HL-60 (cell line): ENCODE results near the gene SEZ6L2.
"Not testable (repeated sequence)": the region's sequence is repeated elsewhere in the genome, so short reads cannot be mapped to it uniquely, and the experiment has no call there.

ENCODE experiments used
- DNase-seq, 2 experiments: peaks; one replicate each; pipeline ENCODE4 v3.0.0-alpha.2; 2010 to 2020; ENCODE audit warnings: low read depth in 1 of 2, low spot score in 1 of 2
- H3K27ac ChIP-seq: fragments of 250-450 bp; sonication (Bioruptor Pico); replicated peaks from 2 replicates; pipeline ENCODE4 v1.5.1; 2020; ENCODE audit warnings: mild to moderate bottlenecking, moderate library complexity
- H3K27me3 ChIP-seq: fragments of 250-450 bp; sonication (Bioruptor Pico); 2 replicates; pipeline ENCODE4 v1.5.1; 2021; ENCODE audit warnings: mild to moderate bottlenecking, moderate library complexity; ENCODE audit not compliant: insufficient read depth, poor library complexity, severe bottlenecking
- H3K4me3 ChIP-seq: replicated peaks from 2 replicates; pipeline ENCODE4 v1.5.1; 2011; ENCODE audit warnings: mild to moderate bottlenecking, control low read depth, low read length; ENCODE audit not compliant: insufficient read depth
- CTCF ChIP-seq: IDR thresholded peaks from one replicate; pipeline ENCODE4 v1.5.1; 2011; ENCODE audit warnings: low read length, control low read depth, inconsistent platforms; ENCODE audit not compliant: insufficient read depth
- GABPA ChIP-seq: IDR thresholded peaks from 2 replicates; pipeline ENCODE4 v1.6.1; 2012; ENCODE audit warnings: low read depth
- POLR2AphosphoS5 ChIP-seq: IDR thresholded peaks from 2 replicates; pipeline ENCODE4 v1.6.1; 2012; ENCODE audit warnings: low read depth
- SPI1 ChIP-seq: IDR thresholded peaks from 2 replicates; pipeline ENCODE4 v1.6.1; 2012; ENCODE audit warnings: low read depth, mild to moderate bottlenecking, borderline replicate concordance
- long read RNA-seq: library from polyadenylated mRNA; unstranded; transcript quantifications from one replicate; pipeline ENCODE4 v2.0.0, GENCODE V29; 2020
- TF ChIP-seq, protein P1 (sequence below): IDR thresholded peaks from 2 replicates; pipeline ENCODE4 v1.6.1; 2012; ENCODE audit warnings: low read depth; ENCODE audit not compliant: insufficient replicate concordance

SEZ6L2 gene
- long read RNA-seq = 0 reads

GRCh38 chr16:29899516-29900101, at the start of gene SEZ6L2:
Gene SEZ6L2 (minus strand): TSS chr16:29899550. CDS start chr16:29899019, 531 bp downstream.
- peaks cover 8% of the 10 kb centered on the region for H3K27me3 ChIP-seq
- DNase-seq = peak; percentile 38 to 51
- TF ChIP-seq, protein P1, sequence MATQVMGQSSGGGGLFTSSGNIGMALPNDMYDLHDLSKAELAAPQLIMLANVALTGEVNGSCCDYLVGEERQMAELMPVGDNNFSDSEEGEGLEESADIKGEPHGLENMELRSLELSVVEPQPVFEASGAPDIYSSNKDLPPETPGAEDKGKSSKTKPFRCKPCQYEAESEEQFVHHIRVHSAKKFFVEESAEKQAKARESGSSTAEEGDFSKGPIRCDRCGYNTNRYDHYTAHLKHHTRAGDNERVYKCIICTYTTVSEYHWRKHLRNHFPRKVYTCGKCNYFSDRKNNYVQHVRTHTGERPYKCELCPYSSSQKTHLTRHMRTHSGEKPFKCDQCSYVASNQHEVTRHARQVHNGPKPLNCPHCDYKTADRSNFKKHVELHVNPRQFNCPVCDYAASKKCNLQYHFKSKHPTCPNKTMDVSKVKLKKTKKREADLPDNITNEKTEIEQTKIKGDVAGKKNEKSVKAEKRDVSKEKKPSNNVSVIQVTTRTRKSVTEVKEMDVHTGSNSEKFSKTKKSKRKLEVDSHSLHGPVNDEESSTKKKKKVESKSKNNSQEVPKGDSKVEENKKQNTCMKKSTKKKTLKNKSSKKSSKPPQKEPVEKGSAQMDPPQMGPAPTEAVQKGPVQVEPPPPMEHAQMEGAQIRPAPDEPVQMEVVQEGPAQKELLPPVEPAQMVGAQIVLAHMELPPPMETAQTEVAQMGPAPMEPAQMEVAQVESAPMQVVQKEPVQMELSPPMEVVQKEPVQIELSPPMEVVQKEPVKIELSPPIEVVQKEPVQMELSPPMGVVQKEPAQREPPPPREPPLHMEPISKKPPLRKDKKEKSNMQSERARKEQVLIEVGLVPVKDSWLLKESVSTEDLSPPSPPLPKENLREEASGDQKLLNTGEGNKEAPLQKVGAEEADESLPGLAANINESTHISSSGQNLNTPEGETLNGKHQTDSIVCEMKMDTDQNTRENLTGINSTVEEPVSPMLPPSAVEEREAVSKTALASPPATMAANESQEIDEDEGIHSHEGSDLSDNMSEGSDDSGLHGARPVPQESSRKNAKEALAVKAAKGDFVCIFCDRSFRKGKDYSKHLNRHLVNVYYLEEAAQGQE = peak; percentile 98
- no peak for TF ChIP-seq SPI1
- no peak within 1 kb of the TSS for H3K27ac ChIP-seq
- H3K4me3 ChIP-seq = peak within 1 kb of the TSS; percentile 66

DNA sequence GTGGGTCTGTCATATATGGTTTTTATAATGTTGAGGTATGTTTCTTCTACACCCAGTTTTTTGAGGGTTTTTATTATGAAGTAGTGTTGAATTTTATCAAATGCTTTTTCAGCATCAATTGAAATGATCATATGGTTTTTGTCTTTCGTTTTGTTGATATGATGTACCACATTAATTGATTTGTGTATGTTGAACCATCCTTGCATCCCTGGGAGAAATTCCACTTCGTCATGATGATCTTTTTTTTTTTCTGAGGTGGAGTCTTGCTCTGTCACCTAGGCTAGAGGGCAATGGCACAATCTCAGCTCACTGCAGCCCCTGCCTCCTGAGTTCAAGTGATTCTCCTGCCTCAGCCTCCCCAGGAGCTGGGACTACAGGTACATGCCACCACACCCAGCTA, 48.5 kb upstream of the SEZ6L2 start:
- Histone ChIP-seq H3K27ac (no peak overlapping the region), H3K4me3 (no peak overlapping the region), H3K27me3 (no peaks in the 10 kb centered on the region)
- DNase-seq = no peak
- TF ChIP-seq GABPA (no peak), SPI1 (no peak), POLR2AphosphoS5 (no peak), CTCF (no peak)
- TF ChIP-seq, protein P1 = no peak

- no peak for TF ChIP-seq POLR2AphosphoS5
- TF ChIP-seq, protein P1 = no peak
- Histone ChIP-seq H3K4me3 (no peak overlapping the region), H3K27ac (no peak overlapping the region), H3K27me3 (no peaks in the 10 kb centered on the region)
- DNase-seq = no peak
These were observed 44.8 kb upstream of the SEZ6L2 start for GRCh38 chr16:29943846-29944799.

- no peak overlapping the region for H3K27ac ChIP-seq
These were observed 41.3 kb upstream of the SEZ6L2 start for GRCh38 chr16:29940656-29941055.

GRCh38 chr16:29931750-29932149, 32.4 kb upstream of the SEZ6L2 start:
- not testable (repeated sequence) for H3K27me3 ChIP-seq, DNase-seq, H3K4me3 ChIP-seq, H3K27ac ChIP-seq

More at GRCh38 chr16:29940656-29941055, 41.3 kb upstream of the SEZ6L2 start:
- H3K4me3 ChIP-seq = no peak overlapping the region
- no peak for DNase-seq
- no peaks in the 10 kb centered on the region for H3K27me3 ChIP-seq
- TF ChIP-seq GABPA (no peak), SPI1 (no peak)
